Transverse colon (tissue), 4 donors: Measurements from ENCODE around the gene CACNA2D4. TPM values are rescaled to one million over a fixed set of nuclear protein-coding genes. Genes with fewer than 3 reads are reported as not detected.

ENCODE experiments used
- DNase-seq: peaks from one replicate; pipeline ENCODE4 v3.0.0-alpha.2; 2019
- H3K27ac ChIP-seq, 4 donors: fragments of 200-600 bp; sonication (generic); 2 replicates each; pipeline ENCODE4 v1.5.1; 2016 to 2018; ENCODE audit warnings: inconsistent platforms in 4 of 4
- H3K27me3 ChIP-seq: fragments of 200-600 bp; sonication (generic); 2 replicates; pipeline ENCODE4 v1.5.1; 2017; ENCODE audit warnings: inconsistent platforms
- H3K36me3 ChIP-seq, 4 donors: fragments of 200-600 bp; sonication (generic); 2 replicates each; pipeline ENCODE4 v1.5.1; 2017 to 2019; ENCODE audit warnings: inconsistent platforms in 4 of 4
- H3K4me1 ChIP-seq, 4 donors: fragments of 200-600 bp; sonication (generic); 2 replicates each; pipeline ENCODE4 v1.5.1; 2017 to 2020; ENCODE audit warnings: inconsistent platforms in 4 of 4
- H3K4me3 ChIP-seq, 4 donors: fragments of 200-600 bp; sonication (generic); 1 replicate in 1 of 4; 2 replicates in 3 of 4; pipeline versions ENCODE4 v1.5.1 to v1.6.1; 2017 to 2019; ENCODE audit warnings: inconsistent platforms in 4 of 4
- H3K9me3 ChIP-seq, 2 donors: fragments of 200-600 bp; sonication (generic); 2 replicates each; pipeline ENCODE4 v1.5.1; 2017 to 2019; ENCODE audit warnings: inconsistent platforms in 2 of 2
- EP300 ChIP-seq: sonication (generic); formaldehyde crosslinking; IDR thresholded peaks from one replicate; pipeline ENCODE4 v1.6.1; 2017; ENCODE audit warnings: antibody characterized with exemption, low read depth
- POLR2A ChIP-seq: fragments of 450-650 bp; IDR thresholded peaks from one replicate; pipeline ENCODE4 v1.6.1; 2016; ENCODE audit warnings: antibody characterized with exemption, mild to moderate bottlenecking, moderate library complexity
- POLR2AphosphoS5 ChIP-seq, 3 donors: sonication (generic); formaldehyde crosslinking; IDR thresholded peaks; one replicate each; pipeline ENCODE4 v1.6.1; 2016; ENCODE audit warnings: antibody characterized with exemption in 3 of 3
- WGBS, 2 donors: methylation state at CpG; one replicate each; pipeline ENCODE4 v1.1.5; 2018; ENCODE audit warnings: low coverage in 1 of 2; 5-methylcytosine and 5-hydroxymethylcytosine counted together
- in situ Hi-C, 4 donors: fragments of 200-750 bp; cut with MboI; loops; one replicate each; pipeline versions ENCODE4 v1.15.0 to v1.15.1; 2017; ENCODE audit warnings: low sequenced_read_pairs in 3 of 4, low pct_ligation_motif_present in 1 of 4, low pct_unique_long_range_greater_than_20kb in 1 of 4
- intact Hi-C: fragments of 100-400 bp; cut with DNase I; formaldehyde crosslinking; loops from one replicate; pipeline ENCODE4 v1.15.1; 2023; ENCODE audit warnings: low total_unique reads
- total RNA-seq, 4 donors: library from RNA; depleted of rRNA; stranded (reverse); fragments of >200 nt; gene quantifications; one replicate each; pipeline ENCODE4 v1.1.0, GENCODE V29; 2016
- TF ChIP-seq, protein P1 (sequence below), 5 experiments: fragments of 200-600 bp in 3 of 5; fragments of 450-650 bp in 2 of 5; sonication (generic) in 3 of 5; IDR thresholded peaks; 1 replicate in 2 of 5; 2 replicates in 3 of 5; pipeline ENCODE4 v1.5.1; 2016 to 2017; ENCODE audit warnings: antibody characterized with exemption in 5 of 5, inconsistent platforms in 3 of 5, mild to moderate bottlenecking in 2 of 5, moderate library complexity in 1 of 5

CACNA2D4 gene
- total RNA-seq, 4 donors from 2014 or later: 6.5 to 22.8 (median 7.2) TPM; not detected in 1

DNA sequence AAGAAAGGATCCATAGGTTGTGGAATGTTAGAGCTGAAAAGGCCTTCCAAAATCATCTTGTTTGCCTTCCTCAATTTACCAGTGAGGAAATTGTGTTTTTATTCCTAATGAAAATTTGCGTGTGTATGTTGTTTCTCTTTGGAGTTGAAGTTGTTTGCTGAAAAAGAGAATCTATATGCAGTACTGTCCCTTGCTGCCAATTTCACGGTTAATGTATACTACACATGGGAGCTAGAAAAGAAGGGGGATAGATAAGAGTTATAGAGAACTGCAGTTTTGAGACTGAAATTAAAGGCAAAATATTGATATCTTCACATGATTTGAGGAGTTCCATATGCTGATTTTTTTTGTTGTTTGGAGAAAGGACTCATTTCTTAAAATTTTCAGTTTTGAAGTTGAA, 160.1 kb downstream of the CACNA2D4 start:
- no peak for DNase-seq
- in situ Hi-C loops (no loop called here), intact Hi-C loops (loop anchor here (10.0 kb wide), 1 partner anchor 64 kb away; the partner anchor contains the start of gene ADIPOR2)
- no peak for TF ChIP-seq POLR2A
- TF ChIP-seq, protein P1, sequence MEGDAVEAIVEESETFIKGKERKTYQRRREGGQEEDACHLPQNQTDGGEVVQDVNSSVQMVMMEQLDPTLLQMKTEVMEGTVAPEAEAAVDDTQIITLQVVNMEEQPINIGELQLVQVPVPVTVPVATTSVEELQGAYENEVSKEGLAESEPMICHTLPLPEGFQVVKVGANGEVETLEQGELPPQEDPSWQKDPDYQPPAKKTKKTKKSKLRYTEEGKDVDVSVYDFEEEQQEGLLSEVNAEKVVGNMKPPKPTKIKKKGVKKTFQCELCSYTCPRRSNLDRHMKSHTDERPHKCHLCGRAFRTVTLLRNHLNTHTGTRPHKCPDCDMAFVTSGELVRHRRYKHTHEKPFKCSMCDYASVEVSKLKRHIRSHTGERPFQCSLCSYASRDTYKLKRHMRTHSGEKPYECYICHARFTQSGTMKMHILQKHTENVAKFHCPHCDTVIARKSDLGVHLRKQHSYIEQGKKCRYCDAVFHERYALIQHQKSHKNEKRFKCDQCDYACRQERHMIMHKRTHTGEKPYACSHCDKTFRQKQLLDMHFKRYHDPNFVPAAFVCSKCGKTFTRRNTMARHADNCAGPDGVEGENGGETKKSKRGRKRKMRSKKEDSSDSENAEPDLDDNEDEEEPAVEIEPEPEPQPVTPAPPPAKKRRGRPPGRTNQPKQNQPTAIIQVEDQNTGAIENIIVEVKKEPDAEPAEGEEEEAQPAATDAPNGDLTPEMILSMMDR (IDR thresholded peaks at IDR 0.05): no peak
- TF ChIP-seq EP300: no peak
- no peak for TF ChIP-seq POLR2AphosphoS5 (IDR thresholded peaks at IDR 0.05)
- Histone ChIP-seq H3K27me3 (no peaks in the 10 kb centered on the region), H3K36me3 (peaks cover 0 to 29% (median 2%) of the 10 kb centered on the region in 4 donors), H3K27ac (no peak overlapping the region), H3K9me3 (no peaks in the 10 kb centered on the region), H3K4me3 (no peak overlapping the region), H3K4me1 (peaks cover 0 to 19% (median 0%) of the 10 kb centered on the region in 4 donors)
- WGBS, 2 donors: 88 to 93% methylated on average over 2 of the region's 2 CpGs

DNA sequence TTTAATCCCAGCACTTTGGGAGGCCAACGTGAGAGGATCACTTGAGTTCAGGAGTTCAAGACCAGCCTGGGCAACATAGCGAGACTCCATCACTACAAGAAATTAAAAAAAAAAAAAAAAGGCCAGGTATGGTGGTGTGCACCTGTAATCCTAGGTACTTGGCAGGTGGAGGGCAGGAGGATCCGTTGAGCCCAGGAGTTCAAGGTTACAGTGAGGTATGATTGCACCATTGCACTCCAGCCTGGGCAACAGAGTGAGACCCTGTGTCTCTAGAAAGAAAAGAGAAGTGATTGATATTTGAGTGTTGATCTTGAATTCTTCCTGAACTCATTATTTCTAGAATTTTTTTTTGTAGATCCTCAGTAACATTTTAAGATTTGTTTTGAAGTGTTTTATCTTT, 168.2 kb downstream of the CACNA2D4 start:
- H3K27ac ChIP-seq: no peak overlapping the region
- peaks cover 0 to 19% (median 0%) of the 10 kb centered on the region in 4 donors for H3K36me3 ChIP-seq
- no peaks in the 10 kb centered on the region for H3K27me3 ChIP-seq
- WGBS, 2 donors: 92 to 96% methylated on average over 3 of the region's 3 CpGs
- H3K4me3 ChIP-seq: no peak overlapping the region
- H3K4me1 ChIP-seq: no peaks in the 10 kb centered on the region
- DNase-seq: no peak
- intact Hi-C loops (loop anchor here (10.0 kb wide), 1 partner anchor 55 kb away; the partner anchor contains the start of gene ADIPOR2), in situ Hi-C loops (no loop called here)
- TF ChIP-seq POLR2AphosphoS5 (IDR thresholded peaks at IDR 0.05) (no peak), EP300 (no peak), POLR2A (no peak)
- TF ChIP-seq, protein P1 (IDR thresholded peaks at IDR 0.05): no peak
- peaks cover 5 to 11% of the 10 kb centered on the region in 2 donors for H3K9me3 ChIP-seq

DNA sequence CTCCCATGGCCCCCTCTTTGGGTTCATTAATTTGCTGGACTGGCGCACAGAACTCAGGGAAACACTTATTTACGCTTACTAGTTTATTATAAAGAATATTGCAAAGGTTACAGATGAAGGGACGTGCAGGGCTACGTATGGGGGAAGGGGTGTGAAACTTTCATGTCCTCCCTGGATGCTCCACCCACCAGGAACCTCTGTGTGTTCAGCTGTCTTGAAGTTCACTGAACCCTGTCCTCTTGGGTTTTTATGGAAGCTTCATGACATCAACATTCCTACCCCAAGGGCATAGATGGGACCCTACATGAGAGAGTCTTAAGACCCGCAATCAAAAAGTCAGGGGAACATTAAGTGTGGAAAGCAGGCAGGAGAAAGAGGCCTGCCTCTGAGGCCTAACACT, 169.4 kb downstream of the CACNA2D4 start:
- Histone ChIP-seq H3K27ac (no peak overlapping the region), H3K4me3 (no peak overlapping the region), H3K4me1 (no peaks in the 10 kb centered on the region), H3K36me3 (peaks cover 0 to 10% (median 0%) of the 10 kb centered on the region in 4 donors), H3K9me3 (peaks cover 5 to 11% of the 10 kb centered on the region in 2 donors), H3K27me3 (no peaks in the 10 kb centered on the region)
- intact Hi-C loops (no loop called here), in situ Hi-C loops (no loop called here)
- no peak for DNase-seq
- 98 to 99% methylated on average over 5 of the region's 5 CpGs for WGBS, 2 donors
- no peak for TF ChIP-seq POLR2AphosphoS5 (IDR thresholded peaks at IDR 0.05)
- no peak for TF ChIP-seq EP300
- TF ChIP-seq, protein P1 (IDR thresholded peaks at IDR 0.05): no peak
- no peak for TF ChIP-seq POLR2A

DNA sequence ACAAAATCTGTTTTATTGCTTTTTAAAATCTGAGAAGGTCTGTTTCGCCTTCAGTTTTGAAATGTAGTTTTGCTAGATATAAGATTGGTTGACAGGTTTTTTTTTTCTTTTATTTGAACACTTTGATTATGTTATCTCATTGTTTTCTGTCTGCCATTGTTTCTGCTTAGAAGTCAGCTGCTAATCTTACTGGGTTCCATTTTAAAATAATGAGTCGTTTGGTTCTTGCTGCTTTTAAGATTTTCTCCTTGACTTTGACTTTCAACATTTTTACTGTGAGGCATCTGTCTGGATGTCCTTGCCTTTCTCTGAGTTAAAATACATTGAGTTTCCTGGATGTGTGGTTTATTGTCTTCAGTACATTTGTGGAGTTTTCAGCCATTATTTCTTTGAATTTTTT, 170.8 kb downstream of the CACNA2D4 start:
- Histone ChIP-seq H3K4me1 (no peaks in the 10 kb centered on the region), H3K36me3 (peaks cover 0 to 10% (median 0%) of the 10 kb centered on the region in 4 donors), H3K9me3 (peaks cover 5 to 11% of the 10 kb centered on the region in 2 donors), H3K27ac (no peak overlapping the region), H3K27me3 (no peaks in the 10 kb centered on the region), H3K4me3 (no peak overlapping the region)
- in situ Hi-C loops (no loop called here), intact Hi-C loops (no loop called here)
- no peak for DNase-seq
- TF ChIP-seq, protein P1 (IDR thresholded peaks at IDR 0.05): no peak
- TF ChIP-seq EP300: no peak
- no peak for TF ChIP-seq POLR2A
- TF ChIP-seq POLR2AphosphoS5 (IDR thresholded peaks at IDR 0.05): no peak
- 95 to 100% methylated on average over 2 of the region's 2 CpGs for WGBS, 2 donors
